Ascending aorta (tissue), 2 donors: ENCODE results near the gene CNNM3. TPM values are rescaled to one million over a fixed set of nuclear protein-coding genes. Genes with fewer than 3 reads are reported as not detected.

Experiments used
- DNase-seq, 2 donors: peaks; one replicate each; pipeline ENCODE4 v3.0.0-alpha.2; 2019; ENCODE audit warnings: low spot score in 2 of 2
- H3K27ac ChIP-seq, 2 donors: fragments of 200-600 bp; sonication (generic); one replicate each; pipeline ENCODE4 v1.5.1; 2016 to 2017; ENCODE audit warnings: mild to moderate bottlenecking in 1 of 2
- H3K27me3 ChIP-seq: fragments of 200-600 bp; sonication (generic); one replicate; pipeline ENCODE4 v1.5.1; 2017
- H3K36me3 ChIP-seq, 2 donors: fragments of 200-600 bp; sonication (generic); one replicate each; pipeline ENCODE4 v1.5.1; 2016
- H3K4me1 ChIP-seq, 2 donors: fragments of 200-600 bp; sonication (generic); one replicate each; pipeline ENCODE4 v1.5.1; 2016 to 2017; ENCODE audit warnings: mild to moderate bottlenecking in 1 of 2
- H3K4me3 ChIP-seq, 2 donors: fragments of 200-600 bp; sonication (generic); one replicate each; pipeline ENCODE4 v1.5.1; 2016 to 2017; ENCODE audit warnings: mild to moderate bottlenecking in 1 of 2
- H3K9me3 ChIP-seq, 2 donors: fragments of 200-600 bp; sonication (generic); one replicate each; pipeline ENCODE4 v1.5.1; 2016
- CTCF ChIP-seq, 3 experiments: fragments of 200-600 bp in 2 of 3; fragments of 450-650 bp in 1 of 3; sonication (generic) in 2 of 3; IDR thresholded peaks; one replicate each; pipeline ENCODE4 v1.5.1; 2016 to 2019; ENCODE audit warnings: antibody characterized with exemption in 3 of 3, mild to moderate bottlenecking in 1 of 3, moderate library complexity in 1 of 3
- intact Hi-C: fragments of 100-400 bp; cut with DNase I; formaldehyde crosslinking; loops from one replicate; pipeline ENCODE4 v1.15.1; 2023
- total RNA-seq: library from RNA; depleted of rRNA; stranded (reverse); fragments of >200 nt; gene quantifications from one replicate; pipeline ENCODE4 v1.1.0, GENCODE V29; 2016

CNNM3 gene
- total RNA-seq, 1 donor from 2014 or later: 24.5 TPM

- TF ChIP-seq CTCF (IDR thresholded peaks at IDR 0.05): no peak
- Histone ChIP-seq H3K27me3 (no peaks in the 10 kb centered on the region), H3K27ac (no peak overlapping the region), H3K4me3 (no peak overlapping the region), H3K4me1 (peaks cover 0 to 3% of the 10 kb centered on the region in 2 donors), H3K9me3 (no peaks in the 10 kb centered on the region), H3K36me3 (peaks cover 43 to 51% of the 10 kb centered on the region in 2 donors)
- intact Hi-C loops: no loop called here
- DNase-seq: no peak
These were observed 9.0 kb downstream of the CNNM3 start for GRCh38 chr2:96825057-96825456.

DNA sequence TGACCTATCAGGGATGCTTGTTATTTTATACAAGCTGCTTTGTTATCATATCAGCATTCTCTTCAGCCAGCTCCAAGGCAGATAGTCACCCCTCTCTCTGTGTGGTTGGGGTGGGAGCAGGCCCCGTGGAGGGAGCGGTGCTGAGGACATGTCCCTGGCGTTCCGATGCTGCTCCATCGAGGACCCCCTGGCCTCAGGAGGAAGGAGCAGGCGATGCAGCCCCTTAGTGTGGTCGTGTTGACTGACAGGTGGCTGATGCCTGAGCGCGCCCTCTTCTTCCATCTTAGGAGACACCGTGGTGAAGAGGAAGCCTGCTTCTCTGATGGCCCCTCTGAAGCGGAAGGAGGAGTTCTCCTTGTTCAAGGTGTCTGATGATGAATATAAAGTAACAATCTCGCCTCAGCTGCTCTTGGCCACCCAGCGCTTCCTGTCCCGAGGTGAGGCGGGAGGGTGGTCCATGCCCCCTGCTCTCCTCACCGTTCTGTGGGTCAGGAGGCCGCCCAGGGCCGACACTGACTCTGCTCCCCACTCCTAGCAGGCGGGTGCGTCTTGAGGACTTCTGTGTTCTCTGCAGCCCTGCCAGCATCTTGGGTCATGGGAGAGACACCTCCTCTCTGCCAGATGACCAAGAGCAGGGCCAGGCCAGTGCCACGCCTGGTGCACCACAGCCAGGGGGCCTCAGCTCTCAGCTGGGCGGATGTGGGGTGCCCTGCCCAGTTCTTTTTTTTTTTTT is 10.6 kb downstream of the CNNM3 start:
- intact Hi-C loops: no loop called here
- H3K9me3 ChIP-seq: no peaks in the 10 kb centered on the region
- no peak for TF ChIP-seq CTCF (IDR thresholded peaks at IDR 0.05)
- H3K27me3 ChIP-seq: no peaks in the 10 kb centered on the region
- no peak overlapping the region for H3K27ac ChIP-seq
- peaks cover 58 to 68% of the 10 kb centered on the region in 2 donors for H3K36me3 ChIP-seq
- no peaks in the 10 kb centered on the region for H3K4me1 ChIP-seq
- no peak overlapping the region for H3K4me3 ChIP-seq
- no peak for DNase-seq

GRCh38 chr2:96828436-96828835 is 12.4 kb downstream of the CNNM3 start:
- TF ChIP-seq CTCF (IDR thresholded peaks at IDR 0.05): no peak
- H3K27me3 ChIP-seq: no peaks in the 10 kb centered on the region
- H3K27ac ChIP-seq: no peak overlapping the region
- H3K36me3 ChIP-seq: peaks cover 73 to 85% of the 10 kb centered on the region in 2 donors
- H3K4me3 ChIP-seq: no peak overlapping the region
- intact Hi-C loops: no loop called here
- no peaks in the 10 kb centered on the region for H3K4me1 ChIP-seq
- no peak for DNase-seq
- H3K9me3 ChIP-seq: no peaks in the 10 kb centered on the region

DNA sequence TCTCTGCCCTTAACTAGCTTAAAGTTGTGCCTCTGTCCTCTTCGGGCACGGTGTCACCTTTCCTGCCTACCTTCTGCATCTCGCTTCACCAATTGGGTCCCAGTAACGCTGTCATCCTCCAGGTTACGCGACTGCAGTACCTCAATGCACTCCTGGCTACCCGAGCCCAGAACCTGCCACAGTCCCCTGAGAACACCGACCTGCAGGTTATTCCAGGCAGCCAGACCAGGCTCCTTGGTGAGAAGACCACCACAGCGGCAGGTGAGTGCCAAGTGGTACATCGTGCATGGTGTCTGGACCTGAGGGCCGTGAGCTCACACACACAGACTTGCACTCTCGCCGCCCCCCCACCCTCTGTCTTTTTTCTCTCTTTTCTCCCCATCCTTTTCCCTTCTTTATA is 12.8 kb downstream of the CNNM3 start:
- intact Hi-C loops: no loop called here
- Histone ChIP-seq H3K36me3 (peaks cover 73 to 85% of the 10 kb centered on the region in 2 donors), H3K4me1 (no peaks in the 10 kb centered on the region), H3K9me3 (no peaks in the 10 kb centered on the region), H3K27me3 (no peaks in the 10 kb centered on the region), H3K4me3 (no peak overlapping the region), H3K27ac (no peak overlapping the region)
- TF ChIP-seq CTCF (IDR thresholded peaks at IDR 0.05): no peak
- DNase-seq: no peak

GRCh38 chr2:96830044-96830562 is 14.0 kb downstream of the CNNM3 start:
- no peak for DNase-seq
- H3K9me3 ChIP-seq: no peaks in the 10 kb centered on the region
- peaks cover 68 to 81% of the 10 kb centered on the region in 2 donors for H3K36me3 ChIP-seq
- intact Hi-C loops: no loop called here
- TF ChIP-seq CTCF (IDR thresholded peaks at IDR 0.05): no peak
- H3K27me3 ChIP-seq: no peaks in the 10 kb centered on the region
- no peaks in the 10 kb centered on the region for H3K4me1 ChIP-seq
- H3K27ac ChIP-seq: no peak overlapping the region
- no peak overlapping the region for H3K4me3 ChIP-seq
